ENCODE results near the gene SBNO2. TPM values are rescaled to one million over a fixed set of nuclear protein-coding genes. Genes with fewer than 3 reads are reported as not detected.

Gene SBNO2
- polyA plus RNA-seq, 3 donors = 0.71 to 75.0 (median 2.6) TPM

GRCh38 chr19:1062387-1063029 is 111.6 kb downstream of the SBNO2 start:
- intact Hi-C loops (cut with micrococcal nuclease) = no loop called here
- Histone ChIP-seq H3K9me3 (replicated peaks in 1 of 2; ENCODE audit: control insufficient read depth in 1 of 2, insufficient read depth in 1 of 2, low read length in 2 of 2) (peaks cover 8 to 11% of the 10 kb centered on the region in 2 donors), H3K27ac (ENCODE audit: low read depth in 1 of 2, low read length in 2 of 2) (no peak overlapping the region), H4K20me1 (ENCODE audit: insufficient read depth, low read length) (peaks cover 27% of the 10 kb centered on the region), H3K4me1 (ENCODE audit: control insufficient read depth in 1 of 2, insufficient read depth in 2 of 2, low read length in 2 of 2) (peaks cover 36 to 43% of the 10 kb centered on the region in 2 donors), H3K9ac (ENCODE audit: insufficient read depth, low read length, poor library complexity, severe bottlenecking) (no peak overlapping the region), H3K36me3 (replicated peaks in 1 of 2; ENCODE audit: control insufficient read depth in 1 of 2, insufficient read depth in 2 of 2, low read length in 2 of 2) (peaks cover 9 to 19% of the 10 kb centered on the region in 2 donors), H3K4me2 (replicated peaks; ENCODE audit: extremely low read depth, low read length, poor library complexity, severe bottlenecking) (no peak overlapping the region), H3K27me3 (ENCODE audit: control insufficient read depth in 2 of 2, insufficient read depth in 2 of 2, low read length in 2 of 2) (no peaks in the 10 kb centered on the region), H2AFZ (ENCODE audit: insufficient read depth, low read depth, low read length, poor library complexity, severe bottlenecking) (no peak overlapping the region), H3K4me3 (replicated peaks in 1 of 3; ENCODE audit: low read depth in 2 of 3, low read length in 3 of 3) (no peak overlapping the region), H3K79me2 (ENCODE audit: insufficient read depth, low read length) (peaks cover 13% of the 10 kb centered on the region)
- Mint-ChIP-seq H3K4me3 (no peak overlapping the region), H3K4me1 (peaks cover 31% of the 10 kb centered on the region), H3K36me3 (peaks cover 17 to 20% of the 10 kb centered on the region in 2 donors), H3K27ac (peak overlapping the region in 3 of 7 donors; percentile 80 to 85 (median 83)), H3K27me3 (ENCODE audit: low read depth in 3 of 3) (peaks cover 2 to 4% (median 2%) of the 10 kb centered on the region in 3 donors), H3K9me3 (peaks cover 7 to 16% (median 12%) of the 10 kb centered on the region in 7 donors)
- no peak for DNase-seq
- WGBS (ENCODE audit: insufficient coverage) = 96% methylated on average over 14 of the region's 17 CpGs
- no peak for TF ChIP-seq CTCF (IDR thresholded peaks at IDR 0.05)

- no peak for DNase-seq
Observed at GRCh38 chr19:1061987-1062386, 112.1 kb downstream of the SBNO2 start.

More at GRCh38 chr19:1061987-1062386, 112.1 kb downstream of the SBNO2 start:
- 97% methylated on average over 20 of the region's 20 CpGs for WGBS (ENCODE audit: insufficient coverage)
- Histone ChIP-seq H4K20me1 (ENCODE audit: insufficient read depth, low read length) (peaks cover 25% of the 10 kb centered on the region), H3K9me3 (replicated peaks in 1 of 2; ENCODE audit: control insufficient read depth in 1 of 2, insufficient read depth in 1 of 2, low read length in 2 of 2) (peaks cover 13 to 17% of the 10 kb centered on the region in 2 donors), H3K27me3 (ENCODE audit: control insufficient read depth in 2 of 2, insufficient read depth in 2 of 2, low read length in 2 of 2) (no peaks in the 10 kb centered on the region), H3K79me2 (ENCODE audit: insufficient read depth, low read length) (peaks cover 8% of the 10 kb centered on the region), H3K36me3 (replicated peaks in 1 of 2; ENCODE audit: control insufficient read depth in 1 of 2, insufficient read depth in 2 of 2, low read length in 2 of 2) (peaks cover 14 to 24% of the 10 kb centered on the region in 2 donors), H3K27ac (ENCODE audit: low read depth in 1 of 2, low read length in 2 of 2) (no peak overlapping the region), H3K4me1 (ENCODE audit: control insufficient read depth in 1 of 2, insufficient read depth in 2 of 2, low read length in 2 of 2) (peaks cover 36 to 41% of the 10 kb centered on the region in 2 donors), H3K4me3 (replicated peaks in 1 of 3; ENCODE audit: low read depth in 2 of 3, low read length in 3 of 3) (no peak overlapping the region), H2AFZ (ENCODE audit: insufficient read depth, low read depth, low read length, poor library complexity, severe bottlenecking) (no peak overlapping the region), H3K4me2 (replicated peaks; ENCODE audit: extremely low read depth, low read length, poor library complexity, severe bottlenecking) (no peak overlapping the region), H3K9ac (ENCODE audit: insufficient read depth, low read length, poor library complexity, severe bottlenecking) (no peak overlapping the region)
- H3K4me3 Mint-ChIP-seq = no peak overlapping the region
- peaks cover 33% of the 10 kb centered on the region for H3K4me1 Mint-ChIP-seq
- no peak for TF ChIP-seq CTCF (IDR thresholded peaks at IDR 0.05)
- peak overlapping the region in 1 of 7 donors; percentile 80 for H3K27ac Mint-ChIP-seq
- H3K9me3 Mint-ChIP-seq = peaks cover 11 to 21% (median 17%) of the 10 kb centered on the region in 7 donors
- H3K36me3 Mint-ChIP-seq = peaks cover 22 to 25% of the 10 kb centered on the region in 2 donors
- intact Hi-C loops (cut with micrococcal nuclease) = no loop called here
- H3K27me3 Mint-ChIP-seq (ENCODE audit: low read depth in 3 of 3) = peaks cover 2 to 4% (median 2%) of the 10 kb centered on the region in 3 donors
